ENCODE measurements around the gene SOX8.

SOX8 gene

GRCh38 chr16:959232-960040 is 22.1 kb upstream of the SOX8 start:
- Histone ChIP-seq H3K9ac (ENCODE audit: insufficient read length, low read depth) (no peak overlapping the region), H3K36me3 (ENCODE audit: insufficient read depth, insufficient read length, low read length) (peaks cover under 1% of the 10 kb centered on the region), H3K9me3 (ENCODE audit: insufficient read depth, low read length) (no peaks in the 10 kb centered on the region), H3K4me1 (ENCODE audit: insufficient read depth, insufficient read length) (peaks cover 6% of the 10 kb centered on the region), H3K4me3 (ENCODE audit: insufficient read length, low read depth) (no peak overlapping the region), H3K27me3 (ENCODE audit: insufficient read depth, insufficient read length) (no peaks in the 10 kb centered on the region)
- no peak for DNase-seq (ENCODE audit: low read depth, low spot score)
- TF ChIP-seq SUZ12 (IDR thresholded peaks at IDR 0.05; ENCODE audit: extremely low read depth, insufficient read depth, insufficient read length): no peak
- TF ChIP-seq YY1 (IDR thresholded peaks at IDR 0.05; ENCODE audit: insufficient read depth, insufficient read length): no peak
- TF ChIP-seq ZNF274 (IDR thresholded peaks at IDR 0.05; ENCODE audit: low read depth, low read length): no peak

GRCh38 chr16:962366-962765 is 19.2 kb upstream of the SOX8 start:
- Histone ChIP-seq H3K36me3 (ENCODE audit: insufficient read depth, insufficient read length, low read length) (peaks cover 20% of the 10 kb centered on the region), H3K4me1 (ENCODE audit: insufficient read depth, insufficient read length) (peaks cover 6% of the 10 kb centered on the region), H3K27me3 (ENCODE audit: insufficient read depth, insufficient read length) (no peaks in the 10 kb centered on the region), H3K9me3 (ENCODE audit: insufficient read depth, low read length) (no peaks in the 10 kb centered on the region), H3K9ac (ENCODE audit: insufficient read length, low read depth) (no peak overlapping the region), H3K4me3 (ENCODE audit: insufficient read length, low read depth) (no peak overlapping the region)
- TF ChIP-seq SUZ12 (IDR thresholded peaks at IDR 0.05; ENCODE audit: extremely low read depth, insufficient read depth, insufficient read length) (no peak), YY1 (IDR thresholded peaks at IDR 0.05; ENCODE audit: insufficient read depth, insufficient read length) (no peak), ZNF274 (IDR thresholded peaks at IDR 0.05; ENCODE audit: low read depth, low read length) (no peak)
- DNase-seq (ENCODE audit: low read depth, low spot score): no peak

GRCh38 chr16:962901-963814 is 18.4 kb upstream of the SOX8 start:
- peaks cover 28% of the 10 kb centered on the region for H3K36me3 ChIP-seq (ENCODE audit: insufficient read depth, insufficient read length, low read length)
- TF ChIP-seq YY1 (IDR thresholded peaks at IDR 0.05; ENCODE audit: insufficient read depth, insufficient read length): no peak
- no peak for TF ChIP-seq SUZ12 (IDR thresholded peaks at IDR 0.05; ENCODE audit: extremely low read depth, insufficient read depth, insufficient read length)
- no peak for TF ChIP-seq ZNF274 (IDR thresholded peaks at IDR 0.05; ENCODE audit: low read depth, low read length)
- H3K4me1 ChIP-seq (ENCODE audit: insufficient read depth, insufficient read length): peaks cover 6% of the 10 kb centered on the region
- no peak for DNase-seq (ENCODE audit: low read depth, low spot score)
- no peaks in the 10 kb centered on the region for H3K9me3 ChIP-seq (ENCODE audit: insufficient read depth, low read length)
- H3K4me3 ChIP-seq (ENCODE audit: insufficient read length, low read depth): no peak overlapping the region
- H3K9ac ChIP-seq (ENCODE audit: insufficient read length, low read depth): no peak overlapping the region
- no peaks in the 10 kb centered on the region for H3K27me3 ChIP-seq (ENCODE audit: insufficient read depth, insufficient read length)

- Histone ChIP-seq H3K27me3 (ENCODE audit: insufficient read depth, insufficient read length) (no peaks in the 10 kb centered on the region), H3K4me1 (ENCODE audit: insufficient read depth, insufficient read length) (peaks cover 6% of the 10 kb centered on the region), H3K4me3 (ENCODE audit: insufficient read length, low read depth) (no peak overlapping the region), H3K9me3 (ENCODE audit: insufficient read depth, low read length) (no peaks in the 10 kb centered on the region), H3K36me3 (ENCODE audit: insufficient read depth, insufficient read length, low read length) (peaks cover 31% of the 10 kb centered on the region), H3K9ac (ENCODE audit: insufficient read length, low read depth) (no peak overlapping the region)
- TF ChIP-seq SUZ12 (IDR thresholded peaks at IDR 0.05; ENCODE audit: extremely low read depth, insufficient read depth, insufficient read length) (no peak), ZNF274 (IDR thresholded peaks at IDR 0.05; ENCODE audit: low read depth, low read length) (no peak), YY1 (IDR thresholded peaks at IDR 0.05; ENCODE audit: insufficient read depth, insufficient read length) (no peak)
- no peak for DNase-seq (ENCODE audit: low read depth, low spot score)
Observed at GRCh38 chr16:963913-964312, 17.7 kb upstream of the SOX8 start.

GRCh38 chr16:964356-965035 is 17.1 kb upstream of the SOX8 start:
- DNase-seq (ENCODE audit: low read depth, low spot score): no peak

GRCh38 chr16:965036-965395 is 16.6 kb upstream of the SOX8 start:
- Histone ChIP-seq H3K4me1 (ENCODE audit: insufficient read depth, insufficient read length) (peaks cover 14% of the 10 kb centered on the region), H3K9me3 (ENCODE audit: insufficient read depth, low read length) (no peaks in the 10 kb centered on the region), H3K4me3 (ENCODE audit: insufficient read length, low read depth) (no peak overlapping the region), H3K27me3 (ENCODE audit: insufficient read depth, insufficient read length) (peaks cover 8% of the 10 kb centered on the region), H3K36me3 (ENCODE audit: insufficient read depth, insufficient read length, low read length) (peaks cover 34% of the 10 kb centered on the region), H3K9ac (ENCODE audit: insufficient read length, low read depth) (no peak overlapping the region)
- DNase-seq (ENCODE audit: low read depth, low spot score): no peak
- TF ChIP-seq SUZ12 (IDR thresholded peaks at IDR 0.05; ENCODE audit: extremely low read depth, insufficient read depth, insufficient read length) (no peak), ZNF274 (IDR thresholded peaks at IDR 0.05; ENCODE audit: low read depth, low read length) (no peak), YY1 (IDR thresholded peaks at IDR 0.05; ENCODE audit: insufficient read depth, insufficient read length) (no peak)

More at GRCh38 chr16:964356-965035, 17.1 kb upstream of the SOX8 start:
- no peak overlapping the region for H3K9ac ChIP-seq (ENCODE audit: insufficient read length, low read depth)
- H3K4me3 ChIP-seq (ENCODE audit: insufficient read length, low read depth): no peak overlapping the region
- no peaks in the 10 kb centered on the region for H3K9me3 ChIP-seq (ENCODE audit: insufficient read depth, low read length)
- TF ChIP-seq YY1 (IDR thresholded peaks at IDR 0.05; ENCODE audit: insufficient read depth, insufficient read length): no peak
- no peak for TF ChIP-seq SUZ12 (IDR thresholded peaks at IDR 0.05; ENCODE audit: extremely low read depth, insufficient read depth, insufficient read length)
- no peak for TF ChIP-seq ZNF274 (IDR thresholded peaks at IDR 0.05; ENCODE audit: low read depth, low read length)
- H3K36me3 ChIP-seq (ENCODE audit: insufficient read depth, insufficient read length, low read length): peaks cover 34% of the 10 kb centered on the region
- peaks cover 9% of the 10 kb centered on the region for H3K4me1 ChIP-seq (ENCODE audit: insufficient read depth, insufficient read length)
- peaks cover 3% of the 10 kb centered on the region for H3K27me3 ChIP-seq (ENCODE audit: insufficient read depth, insufficient read length)
